Stimulated activated CD8-positive, alpha-beta memory T cell treated with anti-CD3 and anti-CD28 coated beads, Interleukin-4, amount 100 ng/mL, for 4 hours (primary cell): ENCODE results near the gene MSH2.
A peak's percentile ranks its signal among the peaks of the same experiment; 100 is the strongest.

Experiments used
- DNase-seq, 2 donors: peaks; one replicate each; pipeline ENCODE4 v3.0.0-alpha.2; 2020; ENCODE audit warnings: low read depth in 2 of 2, low spot score in 1 of 2

Gene MSH2

GRCh38 chr2:47504174-47504810 is 101.3 kb downstream of the MSH2 start:
- DNase-seq = no peak

GRCh38 chr2:47506024-47506423 is 103.1 kb downstream of the MSH2 start:
- DNase-seq = no peak

DNA sequence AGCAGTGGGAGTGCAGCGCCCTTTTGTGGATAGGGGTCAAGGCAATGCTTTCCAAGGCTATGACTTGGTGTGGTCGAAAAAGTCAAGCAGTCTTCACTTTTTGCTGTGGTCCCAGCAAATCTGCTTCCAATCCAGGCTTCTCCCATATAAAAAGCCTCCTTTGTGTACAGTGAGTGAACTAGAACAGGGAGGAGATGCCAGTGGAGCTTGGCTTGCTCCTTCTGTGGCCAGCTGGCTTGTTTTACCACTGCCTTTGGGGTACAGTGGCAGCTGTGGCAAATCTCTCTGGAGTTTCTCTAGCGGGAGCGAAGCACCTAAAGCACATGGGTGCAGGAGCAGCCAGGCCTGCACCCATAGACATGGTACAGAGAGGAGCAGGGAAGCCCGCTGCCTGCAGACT is 103.5 kb downstream of the MSH2 start:
- DNase-seq = no peak

GRCh38 chr2:47508080-47508479 is 105.1 kb downstream of the MSH2 start:
- no peak for DNase-seq

- DNase-seq = no peak
Measured at GRCh38 chr2:47508641-47509040, 105.7 kb downstream of the MSH2 start.

- DNase-seq = no peak
Measured at GRCh38 chr2:47509250-47509649, 106.3 kb downstream of the MSH2 start.

DNA sequence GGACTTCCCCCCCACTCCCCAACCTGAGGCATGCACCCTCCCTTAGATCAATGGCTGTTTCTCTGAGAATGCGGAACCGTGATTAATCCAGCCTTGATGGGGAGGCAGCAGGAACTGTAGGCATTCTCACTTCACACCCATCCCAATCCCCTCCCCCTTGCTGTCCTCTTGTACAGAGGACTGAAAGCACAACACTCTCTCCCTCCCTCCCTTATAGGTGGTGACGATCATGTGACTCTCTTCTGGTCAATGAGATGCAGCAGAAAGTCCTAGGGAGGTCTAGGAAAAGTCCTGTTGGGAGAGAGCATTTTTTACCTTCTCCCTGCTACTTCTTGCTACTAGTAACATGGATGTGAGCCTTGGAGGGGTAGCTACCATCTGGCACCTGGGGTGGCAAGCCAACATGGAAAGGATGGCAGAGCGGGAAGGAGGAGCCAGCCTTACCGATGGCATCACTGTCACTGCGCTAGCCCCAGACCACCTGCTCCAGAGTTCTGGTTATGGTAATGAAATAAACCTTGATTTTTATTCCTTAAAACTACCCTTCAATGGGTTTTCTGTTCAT is 106.9 kb downstream of the MSH2 start:
- no peak for DNase-seq

DNA sequence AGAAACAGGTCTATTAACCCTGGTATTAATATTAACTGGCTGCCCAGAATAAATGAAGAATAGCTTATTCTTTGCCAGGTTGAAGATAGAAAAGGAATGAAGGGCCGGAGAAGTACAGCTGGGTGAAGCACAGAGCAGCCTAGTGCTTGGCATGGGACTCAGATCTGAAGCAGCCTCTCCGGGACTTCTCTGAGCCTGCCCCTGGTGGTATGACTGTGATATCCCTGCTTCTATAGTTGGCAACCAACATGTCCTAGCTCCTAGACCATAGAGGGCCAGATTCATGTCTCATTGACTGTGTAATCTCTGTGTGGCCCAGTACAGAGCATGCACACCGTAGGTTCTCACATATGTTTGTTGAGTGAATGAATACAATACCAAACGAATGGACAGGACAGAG is 107.8 kb downstream of the MSH2 start:
- no peak for DNase-seq

DNA sequence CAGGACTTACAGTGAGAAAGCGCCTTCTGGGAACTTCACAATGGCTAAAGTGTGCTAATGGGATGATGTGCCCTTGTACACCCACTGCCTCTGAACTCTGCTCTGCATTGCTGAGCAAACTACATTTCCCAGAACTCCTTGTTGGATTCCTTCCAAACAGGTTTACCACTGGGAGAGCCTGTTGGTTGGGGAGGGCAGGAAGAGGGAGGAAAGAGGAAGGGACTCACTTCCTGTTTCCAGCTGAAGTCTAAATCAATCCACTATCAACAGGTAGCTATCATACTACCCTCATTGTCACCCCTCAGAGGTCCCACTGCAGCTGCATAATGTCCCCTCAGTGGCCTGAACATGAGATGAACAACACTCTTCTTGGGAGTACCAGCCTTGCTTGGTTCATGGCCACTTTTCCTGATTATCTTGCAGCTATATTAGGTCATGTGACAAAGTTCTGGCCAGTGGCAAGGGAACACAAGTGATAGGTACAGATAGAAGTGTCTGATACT is 109.7 kb downstream of the MSH2 start:
- DNase-seq = no peak

- DNase-seq = no peak
Measured at GRCh38 chr2:47513981-47514520, 111.1 kb downstream of the MSH2 start.

DNA sequence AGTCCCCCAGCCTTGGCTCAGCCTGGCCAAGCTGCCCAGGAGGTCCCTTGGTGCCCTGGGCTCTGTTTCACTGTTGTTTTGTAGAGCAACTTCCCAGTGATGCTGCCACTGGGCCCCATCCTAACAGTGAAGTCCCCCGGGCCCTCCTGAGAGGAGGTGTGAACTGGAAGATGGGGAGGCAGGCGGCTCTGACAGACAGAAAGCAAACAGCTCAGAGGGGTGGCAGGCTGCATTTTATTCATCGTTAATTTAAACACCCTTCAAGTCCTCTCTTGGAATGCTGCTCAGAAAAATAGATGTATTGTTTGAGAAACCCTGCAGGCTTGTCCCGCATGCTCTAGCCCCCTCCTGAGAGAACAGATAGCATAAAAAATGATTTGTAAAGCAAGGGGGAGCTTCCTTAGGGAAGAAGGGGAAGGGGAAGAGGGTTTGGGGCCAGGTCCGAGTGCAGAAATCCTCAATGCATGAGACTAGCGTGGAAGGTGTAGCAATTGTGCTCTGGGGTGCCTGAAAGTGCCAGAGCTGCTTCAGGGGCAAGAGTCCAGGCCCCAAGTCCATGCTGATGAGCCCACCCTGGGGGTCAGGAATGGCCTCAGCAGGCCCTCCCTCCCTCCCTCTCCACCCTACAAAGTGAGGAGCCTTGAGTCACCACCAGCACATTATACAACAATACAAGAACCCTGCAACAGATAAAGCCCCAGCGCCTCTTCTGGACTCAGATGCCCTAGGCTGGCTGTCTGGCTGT is 113.6 kb downstream of the MSH2 start:
- no peak for DNase-seq

GRCh38 chr2:47518497-47519146 is 115.7 kb downstream of the MSH2 start:
- DNase-seq = no peak

DNA sequence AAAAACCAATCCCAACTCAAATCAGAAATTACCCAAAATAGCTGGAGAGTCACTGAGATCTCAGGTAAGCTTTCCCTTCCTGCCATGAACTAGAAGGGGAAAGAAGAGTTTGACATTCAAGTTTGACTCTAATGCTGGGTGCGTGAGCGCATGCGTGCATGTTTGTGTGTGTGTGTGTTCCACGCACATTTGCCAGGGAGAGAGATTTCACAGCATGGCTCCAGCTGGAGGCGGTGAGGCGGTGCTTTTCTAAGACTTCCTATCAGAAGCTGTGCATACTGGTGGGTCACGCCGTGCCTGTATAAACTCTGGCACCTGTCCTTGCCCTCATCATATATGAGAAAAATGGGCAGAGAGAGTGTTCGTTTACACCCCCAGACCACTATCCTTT is 116.2 kb downstream of the MSH2 start:
- DNase-seq = no peak

- no peak for DNase-seq
Measured at GRCh38 chr2:47519604-47520301, 116.8 kb downstream of the MSH2 start.

DNA sequence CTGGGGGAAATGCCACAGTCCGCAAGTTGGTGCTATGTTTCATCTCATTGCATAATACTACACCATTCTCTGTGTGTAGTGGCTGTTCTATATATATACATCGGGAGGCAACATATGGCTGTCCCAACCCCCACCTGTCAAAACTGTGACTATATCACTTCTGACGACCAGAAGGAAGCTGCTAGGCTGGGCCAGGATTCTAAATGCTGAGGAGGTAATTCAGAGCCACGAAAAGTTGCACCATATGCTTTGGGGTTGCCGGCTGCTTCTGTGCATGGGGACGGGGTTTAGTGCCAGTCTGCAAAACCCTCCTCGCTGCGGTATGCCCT is 117.3 kb downstream of the MSH2 start:
- no peak for DNase-seq

DNA sequence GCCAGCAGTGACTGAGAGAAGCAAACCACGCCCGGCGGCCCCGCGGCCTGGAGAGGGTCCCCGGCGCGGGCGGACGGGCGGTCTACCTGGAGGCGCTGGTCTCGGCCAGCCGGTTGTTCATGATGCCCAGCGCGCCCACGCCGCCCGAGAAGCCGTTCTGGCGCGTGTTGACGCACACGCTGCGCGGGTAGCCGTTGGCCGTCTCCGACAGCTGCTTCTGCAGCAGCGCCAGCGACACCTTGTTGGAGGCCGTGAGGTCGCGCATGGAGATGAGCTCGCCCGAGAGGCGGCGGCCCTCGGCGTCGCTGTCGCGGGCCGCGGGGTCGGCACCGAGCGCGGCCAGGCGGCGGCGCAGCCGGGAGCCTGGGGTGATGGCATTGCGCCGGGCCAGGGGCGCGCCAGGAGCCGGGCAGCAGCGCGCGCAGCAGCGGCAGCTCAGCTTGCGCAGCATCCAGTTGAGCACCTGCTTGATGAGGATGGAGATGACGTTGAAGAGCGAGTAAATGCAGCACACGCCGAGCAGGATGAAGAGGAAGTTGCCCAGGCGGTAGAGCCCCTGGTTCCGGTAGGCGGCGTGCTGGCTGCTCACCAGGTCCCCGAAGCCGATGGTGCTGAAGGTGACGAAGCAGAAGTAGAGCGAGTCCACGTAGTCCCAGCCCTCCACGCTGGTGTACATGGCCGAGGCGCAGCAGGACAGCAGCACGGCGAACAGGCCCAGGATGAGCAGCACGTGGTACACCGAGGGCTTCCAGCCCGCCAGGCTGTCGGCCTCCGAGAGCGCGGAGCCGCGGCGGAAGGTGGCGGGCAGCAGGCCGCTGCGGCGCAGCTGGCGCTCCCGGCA is 118.1 kb downstream of the MSH2 start:
- DNase-seq = peak; percentile 44 to 53

DNA sequence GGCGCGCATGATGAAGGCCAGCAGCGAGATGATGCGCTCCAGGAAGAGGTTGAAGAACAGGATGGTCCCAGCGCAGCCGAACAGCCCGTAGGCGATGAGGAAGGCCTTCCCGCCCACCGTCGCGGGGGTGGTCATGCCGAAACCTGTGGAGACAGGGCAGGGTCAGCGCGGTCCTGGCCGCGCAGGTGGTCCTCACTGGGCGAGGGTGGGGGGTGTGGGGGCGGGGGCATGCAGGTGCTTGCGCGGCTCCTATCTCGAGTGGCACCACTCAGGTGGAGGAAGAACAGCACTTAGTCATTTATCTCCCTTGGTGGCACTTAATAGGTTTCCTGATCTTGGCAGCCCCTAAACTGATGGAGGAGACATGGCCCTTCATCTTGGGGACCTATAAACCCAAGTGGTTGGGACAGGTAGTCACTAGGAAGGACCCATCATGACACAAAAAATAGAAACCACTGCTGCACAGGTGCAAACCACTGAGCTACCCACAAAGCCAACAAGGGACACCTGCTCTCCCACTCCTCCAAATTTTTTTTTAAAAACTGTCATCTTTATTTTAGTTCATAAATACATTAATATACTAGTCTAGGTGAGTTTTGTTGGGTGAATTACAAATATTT is 118.8 kb downstream of the MSH2 start:
- no peak for DNase-seq

- no peak for DNase-seq
Measured at GRCh38 chr2:47525167-47525566, 122.2 kb downstream of the MSH2 start.

DNA sequence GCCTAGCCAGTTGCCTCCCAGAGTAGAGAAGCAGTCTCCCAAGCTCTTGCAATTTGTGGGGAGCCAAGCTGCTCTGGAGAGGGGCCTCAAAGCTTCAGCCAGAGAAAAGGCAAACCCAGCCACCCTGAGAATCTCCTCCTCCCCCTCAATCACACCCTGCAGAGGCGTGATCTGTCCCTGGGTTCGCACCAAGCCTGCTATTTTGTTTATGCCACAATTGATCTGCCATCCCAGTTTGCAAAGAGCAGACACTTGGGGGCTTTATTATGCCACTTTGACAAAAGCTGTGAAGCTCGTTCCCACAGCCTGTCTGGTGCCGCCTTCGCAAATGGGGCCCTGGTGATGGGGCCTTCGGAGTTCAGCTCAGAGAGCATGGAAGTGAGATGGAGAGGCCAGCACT is 125.5 kb downstream of the MSH2 start:
- DNase-seq = no peak

GRCh38 chr2:47528874-47529273 is 125.9 kb downstream of the MSH2 start:
- no peak for DNase-seq
